Fibroblast of lung (primary cell): ENCODE results near the gene KIF5A. TPM values are rescaled to one million over a fixed set of nuclear protein-coding genes. Genes with fewer than 3 reads are reported as not detected.
"Not testable (repeated sequence)": the region's sequence is repeated elsewhere in the genome, so short reads cannot be mapped to it uniquely, and the experiment has no call there.

Experiments used
- DNase-seq, 2 donors: peaks; one replicate each; pipeline versions ENCODE4 v3.0.0 to v3.0.0-alpha.2; 2010; ENCODE audit warnings: low read depth in 2 of 2
- H2AFZ ChIP-seq: 2 replicates; pipeline ENCODE4 v1.5.1; 2012; ENCODE audit warnings: low read length, control low read depth, inconsistent platforms
- H3K27ac ChIP-seq: 2 replicates; pipeline ENCODE4 v1.5.1; 2011; ENCODE audit warnings: low read length, control low read depth; ENCODE audit not compliant: insufficient read depth
- H3K27me3 ChIP-seq: 2 replicates; pipeline ENCODE4 v1.5.1; 2011; ENCODE audit warnings: mild to moderate bottlenecking, low read length; ENCODE audit not compliant: control insufficient read depth, insufficient read depth
- H3K36me3 ChIP-seq: 2 replicates; pipeline ENCODE4 v1.5.1; 2011; ENCODE audit warnings: low read length; ENCODE audit not compliant: control insufficient read depth, insufficient read depth
- H3K4me1 ChIP-seq: 2 replicates; pipeline ENCODE4 v1.5.1; 2011; ENCODE audit warnings: low read length; ENCODE audit not compliant: control insufficient read depth, insufficient read depth; ENCODE audit errors: extremely low read depth
- H3K4me2 ChIP-seq: 2 replicates; pipeline ENCODE4 v1.5.1; 2011; ENCODE audit warnings: low read length, control low read depth; ENCODE audit not compliant: insufficient read depth; ENCODE audit errors: extremely low read depth
- H3K4me3 ChIP-seq, 4 experiments: fragments of 200-600 bp in 1 of 4; sonication (generic) in 1 of 4; replicated peaks in 1 of 4; 2 replicates each; pipeline ENCODE4 v1.5.1; 2011 to 2016; ENCODE audit warnings: low read length in 4 of 4, low read depth in 3 of 4, mild to moderate bottlenecking in 3 of 4, control low read depth in 2 of 4, inconsistent platforms in 1 of 4, mixed read lengths in 1 of 4; ENCODE audit not compliant: insufficient read depth in 1 of 4; ENCODE audit errors: control extremely low read depth in 1 of 4
- H3K79me2 ChIP-seq: 2 replicates; pipeline ENCODE4 v1.5.1; 2012; ENCODE audit warnings: mild to moderate bottlenecking, low read length, inconsistent platforms; ENCODE audit not compliant: control insufficient read depth, insufficient read depth
- H3K9ac ChIP-seq: 2 replicates; pipeline ENCODE4 v1.5.1; 2011; ENCODE audit warnings: mild to moderate bottlenecking, low read length, control low read depth; ENCODE audit not compliant: insufficient read depth
- H3K9me3 ChIP-seq: 2 replicates; pipeline ENCODE4 v1.5.1; 2012; ENCODE audit warnings: low read depth, low read length; ENCODE audit not compliant: control insufficient read depth, insufficient read depth
- H4K20me1 ChIP-seq: 2 replicates; pipeline ENCODE4 v1.5.1; 2011; ENCODE audit warnings: low read length; ENCODE audit not compliant: control insufficient read depth, insufficient read depth; ENCODE audit errors: extremely low read depth
- CTCF ChIP-seq, 2 donors: IDR thresholded peaks in 1 of 2; conservative IDR thresholded peaks in 1 of 2; 1 replicate in 1 of 2; 2 replicates in 1 of 2; pipeline ENCODE4 v1.5.1; 2011 to 2012; ENCODE audit warnings: low read length in 2 of 2, control low read depth in 1 of 2, inconsistent platforms in 1 of 2, low read depth in 1 of 2, mild to moderate bottlenecking in 1 of 2
- EZH2 ChIP-seq: IDR thresholded peaks from 2 replicates; pipeline ENCODE4 v1.5.1; 2012; ENCODE audit warnings: low read length, control low read depth, mild to moderate bottlenecking; ENCODE audit errors: missing control alignments
- polyA plus RNA-seq, 2 donors: library from polyadenylated mRNA; depleted of rRNA in 1 of 2; stranded (reverse) in 1 of 2; unstranded in 1 of 2; fragments of >200 nt; gene quantifications; 2 replicates each; pipeline ENCODE4 v1.2.1, GENCODE V29; 2011 to 2012; ENCODE audit warnings: missing spikeins in 1 of 2
- total RNA-seq: library from RNA; depleted of rRNA; stranded (reverse); fragments of >200 nt; gene quantifications from 2 replicates; pipeline ENCODE4 v1.2.1, GENCODE V29; 2014

Gene KIF5A
- total and polyA plus RNA-seq, 2 donors (not counting 1 experiment from before 2014, with no cell fraction given) = 0.53 to 1.3 TPM

- Histone ChIP-seq H3K36me3 (no peaks in the 10 kb centered on the region), H3K27ac (no peak overlapping the region), H2AFZ (no peak overlapping the region), H3K4me3 (no peak overlapping the region), H3K4me2 (no peak overlapping the region), H3K9me3 (no peaks in the 10 kb centered on the region), H3K4me1 (peaks cover 3% of the 10 kb centered on the region), H3K27me3 (peaks cover 6% of the 10 kb centered on the region), H3K79me2 (no peaks in the 10 kb centered on the region), H3K9ac (no peak overlapping the region), H4K20me1 (no peaks in the 10 kb centered on the region)
- TF ChIP-seq CTCF (conservative IDR thresholded peaks at IDR 0.05 in 1 of 2, IDR thresholded peaks at IDR 0.05 in 1 of 2; ENCODE audit: low read depth in 1 of 2, low read length in 2 of 2) (no peak), EZH2 (no peak)
- no peak for DNase-seq
These were observed 37.1 kb downstream of the KIF5A start for GRCh38 chr12:57586832-57587429.

GRCh38 chr12:57588951-57589610 is 39.2 kb downstream of the KIF5A start:
- not testable (repeated sequence) for DNase-seq, H2AFZ ChIP-seq, H3K4me2 ChIP-seq, H3K27ac ChIP-seq, H3K36me3 ChIP-seq, H3K4me3 ChIP-seq, H3K4me1 ChIP-seq, H4K20me1 ChIP-seq, H3K27me3 ChIP-seq, H3K9ac ChIP-seq, H3K79me2 ChIP-seq, H3K9me3 ChIP-seq

- Histone ChIP-seq H3K27ac (no peak overlapping the region), H3K36me3 (no peaks in the 10 kb centered on the region), H3K4me1 (peaks cover 5% of the 10 kb centered on the region), H3K9ac (peak overlapping the region; percentile 48), H3K4me3 (peak overlapping the region; percentile 68 to 87 (median 78)), H3K4me2 (peak overlapping the region; percentile 91), H3K27me3 (peaks cover 6% of the 10 kb centered on the region), H2AFZ (peak overlapping the region; percentile 88), H3K9me3 (no peaks in the 10 kb centered on the region), H4K20me1 (no peaks in the 10 kb centered on the region), H3K79me2 (no peaks in the 10 kb centered on the region)
- no peak for DNase-seq
- TF ChIP-seq EZH2 (no peak), CTCF (conservative IDR thresholded peaks at IDR 0.05 in 1 of 2, IDR thresholded peaks at IDR 0.05 in 1 of 2; ENCODE audit: low read depth in 1 of 2, low read length in 2 of 2) (no peak)
These were observed 40.6 kb downstream of the KIF5A start for GRCh38 chr12:57590479-57590863.
